ENCODE data around the gene FOSB. TPM values are rescaled to one million over a fixed set of nuclear protein-coding genes. Genes with fewer than 3 reads are reported as not detected.

The FOSB gene
- total and polyA plus RNA-seq, 9 of the 15 experiments (the other 6 are each of a cell fraction or from before 2014, with no cell fraction given), result 0.11 to 2.7 (median 0.73) TPM

- TF ChIP-seq MLLT1 (IDR thresholded peaks at IDR 0.05) (peak in 1 of 2 experiments; percentile 67; a peak in 2 of 4 replicates), HNRNPK (IDR thresholded peaks at IDR 0.05; ENCODE audit: low read depth, low read length, poor library complexity, severe bottlenecking) (no peak), LARP7 (IDR thresholded peaks at IDR 0.05) (peak; percentile 79; the same call in 1 of the 2 replicates), ZNF830 (CRISPR knock-in tag; IDR thresholded peaks at IDR 0.05) (no peak), RNF2 (IDR thresholded peaks at IDR 0.05) (no peak; the same call in 1 of the 2 replicates), NFE2L1 (tag; IDR thresholded peaks at IDR 0.05; ENCODE audit: borderline replicate concordance, low read depth) (no peak), ZNF24 (IDR thresholded peaks at IDR 0.05) (no peak), CTBP1 (IDR thresholded peaks at IDR 0.05; ENCODE audit: borderline replicate concordance) (no peak; the same call in 1 of the 2 replicates), ZNF253 (CRISPR knock-in tag; conservative IDR thresholded peaks at IDR 0.05) (no peak), NR4A1 (CRISPR knock-in tag; IDR thresholded peaks at IDR 0.05) (no peak), NR4A1 (tag; IDR thresholded peaks at IDR 0.05) (no peak), E2F6 (IDR thresholded peaks at IDR 0.05; ENCODE audit: borderline replicate concordance in 1 of 2, extremely low read depth in 1 of 2, insufficient read depth in 1 of 2, insufficient read length in 1 of 2, low read depth in 1 of 2, low read length in 1 of 2, poor library complexity in 1 of 2, severe bottlenecking in 1 of 2) (peak in 1 of 2 experiments; percentile 22), STAT6 (CRISPR knock-in tag; IDR thresholded peaks at IDR 0.05) (0 out of 2 replicates have a peak, but pooled peaks have one; percentile 45), YY1 (IDR thresholded peaks at IDR 0.05; ENCODE audit: borderline replicate concordance in 1 of 3, control insufficient read depth in 1 of 3, extremely low read depth in 1 of 3, insufficient read depth in 3 of 3, insufficient read length in 1 of 3, insufficient replicate concordance in 2 of 3, low read depth in 1 of 3, low read length in 2 of 3) (peak in 1 of 3 experiments; percentile 19), POLR3G (IDR thresholded peaks at IDR 0.05; ENCODE audit: extremely low read depth, insufficient read length, insufficient replicate concordance) (no peak), ZNF695 (CRISPR knock-in tag; IDR thresholded peaks at IDR 0.05) (no peak), TCF7L2 (IDR thresholded peaks at IDR 0.05; ENCODE audit: low read depth, low read length) (no peak), CCNT2 (IDR thresholded peaks at IDR 0.05; ENCODE audit: borderline replicate concordance, extremely low read depth, insufficient read length, low read depth, low read length) (peak; percentile 92), EP300 (IDR thresholded peaks at IDR 0.05; ENCODE audit: low read length) (peak; percentile 39; the same call in 1 of the 2 replicates), BACH1 (tag; IDR thresholded peaks at IDR 0.05) (no peak), HCFC1 (IDR thresholded peaks at IDR 0.05; ENCODE audit: low read depth, low read length) (no peak), CSDE1 (IDR thresholded peaks at IDR 0.05) (no peak), HEY1 (CRISPR knock-in tag; IDR thresholded peaks at IDR 0.05; ENCODE audit: borderline replicate concordance) (no peak)
Measured at GRCh38 chr19:45443462-45444317, 24.1 kb upstream of the FOSB start (continued).
